Stimulated activated CD8-positive, alpha-beta memory T cell treated with anti-CD3 and anti-CD28 coated beads, Interleukin-15, amount 100 ng/mL, for 48 hours (primary cell): ENCODE data around the gene KLHL25.

Source experiments
- DNase-seq, 2 donors: peaks; one replicate each; pipeline ENCODE4 v3.0.0-alpha.2; 2020; ENCODE audit warnings: low read depth in 2 of 2

Gene KLHL25

GRCh38 chr15:85748176-85748575 lies 46.5 kb downstream of the KLHL25 start:
- no peak for DNase-seq

- DNase-seq: no peak
Measured at GRCh38 chr15:85746641-85747040, 48.1 kb downstream of the KLHL25 start.

- DNase-seq: no peak
Measured at GRCh38 chr15:85745525-85746150, 49.1 kb downstream of the KLHL25 start.

DNA sequence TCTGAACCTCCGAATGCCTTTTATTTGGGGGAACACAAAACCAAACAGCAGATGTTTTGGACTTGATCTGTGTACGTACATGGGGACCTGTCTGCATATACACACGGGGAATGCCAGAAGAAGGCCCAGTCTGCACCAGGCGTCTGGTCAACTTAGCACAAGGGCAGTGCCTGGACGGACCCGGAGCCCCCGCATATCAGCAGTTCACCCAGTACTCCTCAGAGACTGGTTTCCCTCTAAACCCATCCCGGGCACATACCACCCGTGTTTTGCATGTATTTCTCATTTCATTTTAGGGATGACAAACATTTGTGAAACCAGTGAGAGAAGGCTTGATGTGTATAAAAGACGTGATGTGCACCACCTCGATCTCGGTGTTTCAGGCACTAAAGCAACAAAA lies 49.7 kb downstream of the KLHL25 start:
- DNase-seq: no peak

GRCh38 chr15:85744579-85744978 lies 50.1 kb downstream of the KLHL25 start:
- DNase-seq: no peak

DNA sequence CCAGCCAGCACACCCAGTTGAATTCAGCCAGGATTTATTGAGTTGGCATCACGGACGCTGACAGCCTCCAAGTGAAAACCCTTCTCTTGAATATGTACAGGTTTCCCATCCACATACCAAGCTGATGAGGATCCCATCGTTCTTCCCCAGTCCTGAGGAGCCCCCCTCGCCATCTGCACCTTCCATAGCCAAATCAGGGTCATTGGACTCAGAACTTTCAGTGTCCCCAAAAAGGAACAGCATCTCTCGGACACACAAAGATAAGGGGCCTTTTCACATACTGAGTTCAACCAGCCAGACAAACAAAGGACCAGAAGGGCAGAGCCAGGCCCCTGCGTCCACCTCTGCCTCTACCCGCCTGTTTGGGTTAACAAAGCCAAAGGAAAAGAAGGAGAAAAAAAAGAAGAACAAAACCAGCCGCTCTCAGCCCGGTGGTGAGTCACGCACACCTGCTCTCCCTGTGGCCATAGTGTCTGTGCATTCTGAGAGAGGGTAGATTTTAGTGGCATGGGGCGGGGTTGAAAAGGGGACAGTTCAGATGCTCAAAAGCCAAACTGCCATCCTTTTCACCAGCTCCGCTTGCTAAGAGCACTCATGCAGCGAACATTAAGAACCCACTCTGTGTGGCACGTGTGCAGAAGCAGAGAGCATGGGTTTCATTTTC lies 51.2 kb downstream of the KLHL25 start:
- no peak for DNase-seq

DNA sequence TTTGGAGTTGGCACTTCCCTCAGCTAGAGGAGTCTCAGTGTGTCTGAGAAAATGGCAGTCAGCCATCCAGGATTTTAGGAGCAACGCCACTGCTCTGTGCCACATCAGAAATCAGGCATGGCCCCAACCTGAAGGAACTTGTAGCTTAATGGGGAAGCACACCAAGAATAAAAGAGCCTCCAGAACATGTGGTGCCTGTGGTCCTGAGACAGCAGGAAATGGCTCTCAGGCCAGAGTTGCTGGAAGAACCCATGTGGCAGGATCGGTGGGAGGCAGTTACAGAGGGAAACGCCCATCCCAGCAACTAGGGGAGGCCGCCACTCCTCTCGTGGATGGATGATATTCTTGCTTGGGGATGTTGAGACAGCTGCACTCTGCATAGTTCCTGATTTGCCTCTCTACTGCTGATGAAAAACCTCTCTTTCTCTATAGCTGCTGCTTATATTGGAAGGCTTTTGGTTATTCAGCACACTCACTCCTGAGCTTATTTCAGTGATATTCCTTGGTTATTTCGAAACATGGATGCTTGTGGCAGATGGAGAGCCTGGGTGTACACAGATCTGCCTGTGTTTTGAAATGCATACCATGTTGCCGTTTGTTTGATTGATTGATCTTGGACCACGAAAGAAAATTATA lies 52.4 kb downstream of the KLHL25 start:
- no peak for DNase-seq

GRCh38 chr15:85741662-85742061 lies 53.1 kb downstream of the KLHL25 start:
- DNase-seq: no peak

DNA sequence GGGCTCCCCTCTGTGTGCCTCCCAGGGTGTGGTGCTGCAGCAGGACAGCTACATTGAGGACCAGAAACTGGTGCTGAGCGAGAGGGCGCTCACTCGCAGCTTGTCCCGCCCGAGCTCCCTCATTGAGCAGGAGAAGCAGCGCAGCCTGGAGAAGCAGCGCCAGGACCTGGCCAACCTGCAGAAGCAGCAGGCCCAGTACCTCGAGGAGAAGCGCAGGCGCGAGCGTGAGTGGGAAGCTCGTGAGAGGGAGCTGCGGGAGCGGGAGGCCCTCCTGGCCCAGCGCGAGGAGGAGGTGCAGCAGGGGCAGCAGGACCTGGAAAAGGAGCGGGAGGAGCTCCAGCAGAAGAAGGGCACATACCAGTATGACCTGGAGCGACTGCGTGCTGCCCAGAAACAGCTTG lies 53.7 kb downstream of the KLHL25 start:
- no peak for DNase-seq

DNA sequence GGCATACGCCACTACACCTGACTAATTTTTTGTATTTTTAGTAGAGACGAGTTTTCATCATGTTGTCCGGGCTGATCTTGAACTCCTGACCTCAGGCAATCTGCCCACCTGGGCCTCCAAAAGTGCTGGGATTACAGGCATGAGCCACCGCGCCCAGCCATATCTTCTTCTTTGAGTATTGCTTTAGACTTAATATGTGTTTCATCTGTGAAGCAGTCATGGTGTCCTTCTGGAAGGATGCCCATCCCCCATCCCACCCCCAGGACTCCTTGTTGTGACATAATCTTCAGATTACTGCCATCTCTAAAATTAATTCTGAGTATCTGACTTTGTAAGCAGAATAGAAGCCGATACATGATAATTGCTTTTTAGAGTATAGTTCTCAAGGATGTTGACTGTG lies 57.7 kb downstream of the KLHL25 start:
- DNase-seq: no peak

DNA sequence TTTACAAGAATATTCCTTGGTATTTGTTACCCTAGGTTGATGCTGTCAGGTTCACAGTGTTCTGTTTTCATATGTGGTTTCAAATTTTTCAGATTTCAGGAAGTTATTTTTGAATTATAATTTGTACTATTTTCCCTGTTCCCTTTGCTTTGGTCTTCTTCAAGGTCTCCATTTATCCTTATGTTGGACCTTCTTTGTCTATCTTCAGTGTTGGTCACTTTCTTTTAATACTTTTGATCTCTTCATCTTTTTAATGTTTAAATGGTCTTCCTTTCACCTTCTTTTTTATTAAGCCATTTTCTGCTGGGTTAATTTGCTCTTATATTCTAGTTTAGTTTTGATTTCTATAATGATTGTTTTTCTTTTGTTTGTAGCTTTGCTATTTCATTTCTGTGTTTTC lies 61.3 kb downstream of the KLHL25 start:
- no peak for DNase-seq

- DNase-seq: no peak
Measured at GRCh38 chr15:85730001-85730820, 64.5 kb downstream of the KLHL25 start.

DNA sequence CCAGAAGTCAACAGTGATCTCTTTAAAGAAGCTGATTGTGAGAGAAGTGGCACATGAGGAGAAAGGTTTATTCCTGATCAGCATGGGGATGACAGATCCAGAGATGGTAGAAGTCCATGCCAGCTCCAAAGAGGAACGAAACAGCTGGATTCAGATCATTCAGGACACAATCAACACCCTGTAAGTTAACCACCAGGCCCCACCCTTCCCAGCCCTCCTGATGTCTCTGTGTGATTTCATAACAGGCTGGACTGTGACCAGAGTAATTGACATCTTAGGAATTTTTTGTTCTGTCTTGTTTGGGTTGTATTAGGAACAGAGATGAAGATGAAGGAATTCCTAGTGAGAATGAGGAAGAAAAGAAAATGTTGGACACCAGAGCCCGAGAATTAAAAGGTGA lies 67.7 kb downstream of the KLHL25 start:
- no peak for DNase-seq

DNA sequence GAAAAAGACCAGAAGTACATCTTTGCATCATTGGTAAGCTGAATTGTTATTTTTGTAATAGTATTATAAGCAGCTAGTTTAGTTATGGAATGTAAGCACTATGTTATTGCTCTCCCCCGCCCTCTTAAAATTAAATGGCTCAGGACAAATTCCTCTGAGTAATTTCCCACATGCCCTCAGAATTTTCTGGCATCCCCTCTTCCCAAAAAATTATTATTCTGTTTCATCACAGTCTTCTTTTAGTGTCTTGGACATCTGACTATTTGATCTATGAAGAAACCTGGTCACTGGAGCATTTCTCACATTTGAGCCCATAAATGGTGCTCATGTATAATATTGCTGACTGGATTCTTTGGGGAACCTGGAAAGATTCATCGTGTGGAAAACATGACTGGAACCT lies 68.3 kb downstream of the KLHL25 start:
- DNase-seq: no peak

GRCh38 chr15:85725564-85725963 lies 69.2 kb downstream of the KLHL25 start:
- DNase-seq: no peak

DNA sequence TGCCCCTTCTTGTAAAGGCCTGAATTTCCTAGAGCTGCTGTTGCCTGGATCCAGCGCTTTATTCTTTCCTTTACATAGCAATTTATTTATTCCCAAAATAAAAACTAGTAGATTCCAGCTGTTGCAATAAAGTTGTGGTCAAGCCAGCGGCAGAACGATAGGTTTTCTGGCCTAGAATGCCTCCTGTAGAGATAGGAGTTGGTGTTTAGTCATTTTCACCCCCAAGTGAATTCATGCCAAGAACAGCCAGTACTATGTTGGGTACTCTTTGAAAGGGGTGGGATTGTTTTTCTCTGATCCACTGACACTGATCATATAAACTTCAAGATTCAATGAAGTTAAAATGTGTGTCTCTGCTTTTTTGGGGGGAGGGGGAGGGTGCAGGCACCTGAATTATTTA lies 69.7 kb downstream of the KLHL25 start:
- no peak for DNase-seq

- no peak for DNase-seq
Measured at GRCh38 chr15:85723960-85724945, 70.5 kb downstream of the KLHL25 start.

GRCh38 chr15:85722374-85723152 lies 72.2 kb downstream of the KLHL25 start:
- no peak for DNase-seq

- no peak for DNase-seq
Measured at GRCh38 chr15:85718981-85719380, 75.7 kb downstream of the KLHL25 start.

DNA sequence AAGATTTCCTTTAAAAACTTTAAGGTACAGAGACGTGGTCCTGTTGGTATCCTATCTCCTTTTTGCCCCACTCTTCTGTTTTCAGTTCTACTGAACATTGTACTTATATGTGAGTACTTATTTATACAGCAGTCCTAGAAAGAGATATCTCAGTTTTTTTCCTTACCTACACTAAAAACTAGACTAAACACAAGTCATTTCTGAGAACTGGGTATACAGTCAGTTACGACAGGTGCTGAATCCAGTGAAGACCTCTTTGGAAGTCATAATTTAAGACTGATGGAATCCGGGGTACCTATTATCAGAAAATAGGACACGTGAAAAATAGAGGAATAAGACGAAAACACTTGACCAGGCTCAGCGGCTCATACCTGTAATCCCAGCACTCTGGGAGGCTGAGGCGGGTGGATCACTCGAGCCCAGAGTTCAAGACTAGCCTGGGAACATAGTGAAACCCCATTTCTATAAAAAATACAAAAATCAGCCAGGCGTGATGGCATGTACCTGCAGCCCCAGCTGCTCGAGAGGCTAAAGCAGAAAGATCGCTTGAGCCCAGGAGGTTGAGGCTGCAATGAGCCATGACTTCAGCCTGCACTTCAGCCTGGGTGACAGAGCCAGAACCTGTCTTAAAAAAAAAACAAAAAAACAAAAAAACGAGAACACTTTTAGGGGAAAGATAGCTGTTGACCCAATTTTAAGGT lies 76.3 kb downstream of the KLHL25 start:
- DNase-seq: no peak
